GM12875 (cell line): ENCODE measurements around the gene FBXL7.

ENCODE experiments used
- H3K4me3 ChIP-seq: one replicate; pipeline ENCODE4 v1.5.1; 2011; ENCODE audit warnings: low read depth, low read length, control low read depth
- CTCF ChIP-seq: IDR thresholded peaks from 2 replicates; pipeline ENCODE4 v1.5.1; 2011; ENCODE audit warnings: low read depth, mild to moderate bottlenecking, control low read depth, inconsistent platforms, low read length, moderate library complexity, borderline replicate concordance; ENCODE audit not compliant: insufficient read depth

Gene FBXL7

GRCh38 chr5:15844253-15844652, 344.3 kb downstream of the FBXL7 start:
- no peak for TF ChIP-seq CTCF
- H3K4me3 ChIP-seq: no peak overlapping the region

- H3K4me3 ChIP-seq: no peak overlapping the region
- TF ChIP-seq CTCF: no peak
Observed at GRCh38 chr5:15844871-15845270, 344.9 kb downstream of the FBXL7 start.

GRCh38 chr5:15850536-15850935, 350.6 kb downstream of the FBXL7 start:
- H3K4me3 ChIP-seq: no peak overlapping the region
- TF ChIP-seq CTCF: no peak

- TF ChIP-seq CTCF: no peak
- no peak overlapping the region for H3K4me3 ChIP-seq
Observed at GRCh38 chr5:15850939-15851341, 351.0 kb downstream of the FBXL7 start.

GRCh38 chr5:15852217-15852616, 352.2 kb downstream of the FBXL7 start:
- no peak for TF ChIP-seq CTCF
- no peak overlapping the region for H3K4me3 ChIP-seq

- H3K4me3 ChIP-seq: no peak overlapping the region
- TF ChIP-seq CTCF: no peak
Observed at GRCh38 chr5:15852949-15853348, 353.0 kb downstream of the FBXL7 start.

- no peak for TF ChIP-seq CTCF
- no peak overlapping the region for H3K4me3 ChIP-seq
Observed at GRCh38 chr5:15858326-15858725, 358.3 kb downstream of the FBXL7 start.
